ENCODE results near the gene RGS17. TPM values are rescaled to one million over a fixed set of nuclear protein-coding genes. Genes with fewer than 3 reads are reported as not detected.
"Not testable (repeated sequence)": the region's sequence is repeated elsewhere in the genome, so short reads cannot be mapped to it uniquely, and the experiment has no call there.

Gene RGS17
- total and polyA plus RNA-seq, 5 experiments from 2014 or later, result 0.13 TPM; not detected in 4

- H3K27ac Mint-ChIP-seq, result no peak overlapping the region
- H3K27me3 Mint-ChIP-seq, result no peaks in the 10 kb centered on the region
- H3K9me3 Mint-ChIP-seq, result peaks cover 0 to 23% (median 13%) of the 10 kb centered on the region in 9 donors
- POLR2A ChIA-PET, result no interaction called here
- peaks cover 6 to 44% (median 24%) of the 10 kb centered on the region in 4 donors for H3K4me1 Mint-ChIP-seq
- no peak for ATAC-seq
- no peak overlapping the region for H3K4me3 Mint-ChIP-seq
- peaks cover 40 to 70% (median 63%) of the 10 kb centered on the region in 3 donors for H3K36me3 Mint-ChIP-seq
- DNase-seq, result no peak
These were observed 157.2 kb downstream of the RGS17 start for GRCh38 chr6:152973916-152974315.

DNA sequence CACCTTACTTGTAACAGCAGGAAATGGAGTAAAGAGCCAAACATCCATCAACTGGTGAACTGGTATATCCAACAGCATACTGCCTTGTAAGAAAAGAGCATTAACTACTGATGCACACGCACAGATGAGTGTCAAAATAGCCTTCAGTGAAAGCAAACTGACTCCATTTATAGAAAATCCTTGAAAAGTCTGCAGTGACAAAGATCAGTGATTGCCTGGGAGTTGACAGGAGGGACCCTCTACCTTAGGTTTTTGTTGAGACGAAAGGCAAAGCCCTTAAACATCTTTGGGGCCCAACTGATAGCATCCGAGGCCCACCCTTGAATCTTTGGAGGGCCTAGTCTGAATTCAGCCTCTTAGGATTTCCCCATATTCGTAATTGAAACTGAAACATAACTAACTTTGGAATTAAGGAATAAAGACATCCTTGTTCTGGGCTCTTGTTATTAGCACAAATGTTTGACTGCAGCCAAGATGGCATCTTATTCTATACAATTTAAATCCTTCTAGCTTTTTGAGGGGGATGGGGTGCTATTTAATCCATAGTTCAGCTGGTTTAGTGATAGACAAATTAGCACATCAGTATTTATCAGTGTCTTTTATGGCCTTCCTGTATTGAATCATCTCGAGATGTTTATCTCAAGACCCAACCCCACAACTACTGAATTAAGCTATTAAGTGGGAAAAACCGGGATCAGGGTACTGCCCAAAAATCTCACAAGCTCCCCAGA, 161.2 kb downstream of the RGS17 start:
- peaks cover 36 to 66% (median 56%) of the 10 kb centered on the region in 3 donors for H3K36me3 Mint-ChIP-seq
- H3K4me3 Mint-ChIP-seq, result no peak overlapping the region
- POLR2A ChIA-PET, result interaction anchor here (0.8 kb wide), 1 partner anchor 13 kb away, joined by 4 read pairs; the partner anchor contains the start of gene FBXO5

GRCh38 chr6:152966168-152966894, 164.8 kb downstream of the RGS17 start:
- H3K27ac Mint-ChIP-seq, ATAC-seq, DNase-seq, POLR2A ChIA-PET, H3K4me1 Mint-ChIP-seq, H3K4me3 Mint-ChIP-seq: not testable (repeated sequence)
- H3K36me3 Mint-ChIP-seq, result peaks cover 23 to 34% (median 30%) of the 10 kb centered on the region in 3 donors
- peaks cover 0 to 10% (median 0%) of the 10 kb centered on the region in 5 donors for H3K27me3 Mint-ChIP-seq
- peaks cover 13 to 68% (median 32%) of the 10 kb centered on the region in 9 donors for H3K9me3 Mint-ChIP-seq

More for the DNA sequence above, 161.2 kb downstream of the RGS17 start:
- H3K9me3 Mint-ChIP-seq, result peaks cover 12 to 62% (median 33%) of the 10 kb centered on the region in 9 donors
- peaks cover 0 to 13% (median 6%) of the 10 kb centered on the region in 4 donors for H3K4me1 Mint-ChIP-seq
- DNase-seq (no peak), ATAC-seq (no peak)
- no peak overlapping the region for H3K27ac Mint-ChIP-seq
- H3K27me3 Mint-ChIP-seq, result no peaks in the 10 kb centered on the region

DNA sequence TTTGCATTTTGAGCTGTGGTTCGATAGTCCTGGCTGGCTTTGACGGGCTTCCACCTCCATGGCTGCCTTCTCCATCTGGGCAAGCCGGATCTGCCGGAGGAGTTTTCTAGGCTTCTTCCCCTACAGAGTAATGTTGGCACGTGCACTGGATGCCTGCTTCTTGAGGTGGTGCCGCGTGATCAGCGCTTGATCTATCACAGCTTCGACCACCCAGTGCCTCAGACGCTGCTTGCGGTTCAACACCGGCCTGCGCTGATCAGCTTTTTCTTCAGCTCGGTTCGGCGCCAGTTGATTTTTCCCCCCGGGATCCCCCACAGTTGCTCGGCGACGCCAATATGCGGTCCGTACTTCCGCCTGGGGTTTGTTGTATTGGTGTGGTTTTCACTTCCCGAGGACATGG, 171.7 kb downstream of the RGS17 start:
- H3K36me3 Mint-ChIP-seq, result peaks cover 0 to 4% (median 2%) of the 10 kb centered on the region in 3 donors
- ATAC-seq, result no peak
- DNase-seq, result no peak
- POLR2A ChIA-PET, result no interaction called here
- no peak overlapping the region for H3K27ac Mint-ChIP-seq
- peaks cover 0 to 3% (median 0%) of the 10 kb centered on the region in 9 donors for H3K9me3 Mint-ChIP-seq
- H3K4me3 Mint-ChIP-seq, result no peak overlapping the region
- H3K27me3 Mint-ChIP-seq, result peaks cover 7 to 27% (median 10%) of the 10 kb centered on the region in 5 donors
- H3K4me1 Mint-ChIP-seq, result no peaks in the 10 kb centered on the region

DNA sequence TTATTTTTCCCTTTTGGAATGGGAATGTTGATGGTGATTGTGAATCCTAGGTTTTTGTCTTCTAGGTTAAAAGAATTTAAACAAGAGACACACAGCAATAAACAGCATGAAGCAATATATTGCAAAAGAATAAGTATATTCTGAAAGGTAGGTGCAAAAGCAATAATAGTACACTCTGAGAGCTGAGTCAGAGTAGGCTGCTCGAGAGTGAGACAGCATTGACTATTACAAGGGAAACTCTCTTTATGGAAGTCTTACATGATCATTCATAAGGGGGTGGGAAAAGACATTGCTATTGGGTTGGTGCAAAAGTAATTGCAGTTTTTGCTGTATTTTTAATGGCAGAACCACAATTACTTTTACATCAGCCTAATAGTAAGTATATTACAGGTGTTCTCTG, 173.3 kb downstream of the RGS17 start:
- Mint-ChIP-seq H3K4me1 (no peaks in the 10 kb centered on the region), H3K27me3 (peaks cover 10 to 29% (median 10%) of the 10 kb centered on the region in 5 donors), H3K4me3 (no peak overlapping the region), H3K27ac (no peak overlapping the region), H3K9me3 (peaks cover 0 to 3% (median 0%) of the 10 kb centered on the region in 9 donors), H3K36me3 (peaks cover 0 to 2% (median 0%) of the 10 kb centered on the region in 3 donors)
- POLR2A ChIA-PET, result no interaction called here
- ATAC-seq, result no peak
- DNase-seq, result no peak

Other genes with a start within 250 kb of the RGS17 start
- 1 to 10 TPM; 7.8 TPM for gene FBXO5, start 148.2 kb downstream of the RGS17 start, total RNA-seq
- 1 to 10 TPM; 4.3 to 7.1 (median 5.9) TPM for gene FBXO5, start 148.2 kb downstream of the RGS17 start, polyA plus RNA-seq
- gene MTRF1L, start 128.6 kb downstream of the RGS17 start, total RNA-seq, result 10 to 100 TPM; 14.6 to 17.4 TPM
- 1 to 10 TPM; 7.3 to 9.5 (median 7.7) TPM for gene MTRF1L, start 128.6 kb downstream of the RGS17 start, polyA plus RNA-seq